NCI-H146 treated with DMSO at 0.1 percent for 48 hours (cell line): ENCODE results near the gene ZBTB33.

Source experiments
- DNase-seq: peaks from one replicate; lab custom pipeline; 2025; ENCODE audit not compliant: unreplicated experiment; lab: John Stamatoyannopoulos, UW

The ZBTB33 gene

DNA sequence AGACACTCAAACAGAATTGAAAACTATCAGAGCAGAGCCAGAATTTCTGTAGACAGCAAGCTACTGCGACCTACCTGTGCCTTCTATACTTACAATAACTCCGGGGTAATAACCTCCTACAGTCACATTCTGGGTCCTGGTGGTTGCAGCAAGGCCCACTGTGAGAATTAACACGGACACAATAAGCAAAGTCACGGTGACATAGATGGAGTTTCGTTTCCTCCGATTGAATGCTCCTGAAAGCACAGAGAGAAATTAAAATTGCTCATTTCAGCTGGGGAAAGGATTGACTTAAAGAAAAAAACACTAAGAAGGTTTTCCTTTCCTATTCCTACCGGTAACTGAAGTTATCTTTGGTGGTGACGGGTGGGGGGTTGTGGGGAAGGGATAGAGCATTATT is 53.6 kb downstream of the ZBTB33 start:
- no peak for DNase-seq

DNA sequence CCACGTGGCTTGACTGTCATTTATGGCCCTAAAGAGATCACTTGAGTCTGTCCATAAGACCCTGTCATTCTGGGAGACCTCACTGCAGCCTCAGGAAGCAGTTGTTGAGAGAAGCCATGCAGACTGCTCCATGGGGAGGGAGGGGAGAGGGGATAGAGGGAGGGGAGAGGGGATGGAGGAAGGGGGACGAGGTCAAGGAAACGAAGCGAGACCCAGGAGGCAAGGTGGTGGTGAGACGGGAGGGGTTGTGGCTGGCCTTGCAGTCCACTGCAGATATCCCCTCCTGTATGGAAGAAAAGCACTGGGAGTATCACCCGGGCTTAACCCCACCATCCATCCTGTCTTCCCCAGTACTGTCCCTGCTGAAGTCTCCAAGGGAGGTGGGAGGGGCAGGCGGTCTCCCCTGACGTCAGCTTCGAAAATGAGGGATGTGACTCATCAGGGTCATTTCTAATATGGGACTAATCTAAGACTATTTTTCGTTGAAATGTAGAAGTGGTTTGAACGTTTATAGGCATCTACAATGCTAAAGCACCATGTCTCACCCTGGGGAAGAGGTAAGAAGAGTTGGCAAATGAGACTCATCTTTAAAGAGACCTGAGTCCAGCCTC is 55.0 kb downstream of the ZBTB33 start:
- no peak for DNase-seq

DNA sequence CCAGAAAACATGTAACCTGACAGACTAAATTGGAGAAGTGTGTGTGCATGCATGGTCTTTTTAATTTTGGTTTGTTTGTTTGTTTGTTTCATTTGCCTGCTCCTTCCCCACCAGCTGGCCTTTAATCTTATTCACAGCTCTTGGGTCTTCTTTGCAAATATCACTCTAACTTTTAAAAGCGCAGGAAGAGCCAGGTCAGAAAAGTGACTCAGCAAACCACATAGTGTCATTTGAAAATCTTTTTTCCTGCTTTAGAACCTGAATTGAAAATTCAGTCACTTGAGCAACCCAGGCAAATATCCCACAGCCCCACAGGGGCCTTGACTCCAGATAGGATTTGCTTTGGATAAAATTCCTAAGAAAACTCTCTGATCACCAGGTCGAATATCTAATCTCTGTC is 56.0 kb downstream of the ZBTB33 start:
- DNase-seq, result no peak
